Measurements from ENCODE around the gene INSR. TPM values are rescaled to one million over a fixed set of nuclear protein-coding genes. Genes with fewer than 3 reads are reported as not detected.
A peak's percentile ranks its signal among the peaks of the same experiment; 100 is the strongest.

Gene INSR
- total and polyA plus RNA-seq, 2 donors, result 15.3 to 38.6 TPM

DNA sequence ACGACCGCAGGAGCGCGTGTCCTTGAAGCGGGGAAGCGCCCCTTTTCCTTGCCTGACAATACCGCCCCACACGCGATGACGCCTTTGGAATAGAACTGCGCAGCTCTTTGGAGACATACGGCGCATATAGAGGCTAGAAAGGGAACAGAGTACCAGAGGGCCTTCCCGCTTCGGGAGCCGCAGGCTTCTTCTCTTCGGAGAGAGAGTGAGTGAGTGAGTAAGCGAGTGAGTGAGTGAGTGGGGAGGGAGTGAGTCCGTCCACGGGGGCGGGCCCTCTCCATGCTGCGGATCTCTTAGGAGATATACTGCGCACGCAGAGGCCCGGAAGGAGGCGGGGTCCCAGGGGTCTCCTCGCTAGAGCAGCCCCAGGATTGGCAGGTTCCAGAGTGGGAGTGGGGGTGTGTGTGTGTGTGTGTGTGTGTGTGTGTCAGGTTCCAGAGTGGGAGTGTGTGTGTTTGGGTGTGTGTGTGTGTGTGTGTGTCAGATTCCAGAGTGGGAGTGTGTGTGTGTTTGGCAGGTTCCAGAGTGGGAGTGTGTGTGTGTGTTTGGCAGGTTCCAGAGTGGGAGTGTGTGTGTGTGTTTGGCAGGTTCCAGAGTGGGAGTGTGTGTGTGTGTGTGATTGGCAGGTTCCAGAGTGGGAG, 97.0 kb downstream of the INSR start:
- DNase-seq (ENCODE audit: extremely low spot score), result peak; percentile 79
- no peaks in the 10 kb centered on the region for H3K36me3 ChIP-seq (ENCODE audit: insufficient read depth)
- peak overlapping the region; percentile 89 for H3K27ac ChIP-seq (ENCODE audit: low read depth)
- under 1% methylated on average over 27 of the region's 27 CpGs for WGBS
- no peaks in the 10 kb centered on the region for H3K4me1 ChIP-seq (ENCODE audit: insufficient read depth)
- H3K4me3 ChIP-seq (ENCODE audit: low read depth, low read length), result peak overlapping the region; percentile 37

DNA sequence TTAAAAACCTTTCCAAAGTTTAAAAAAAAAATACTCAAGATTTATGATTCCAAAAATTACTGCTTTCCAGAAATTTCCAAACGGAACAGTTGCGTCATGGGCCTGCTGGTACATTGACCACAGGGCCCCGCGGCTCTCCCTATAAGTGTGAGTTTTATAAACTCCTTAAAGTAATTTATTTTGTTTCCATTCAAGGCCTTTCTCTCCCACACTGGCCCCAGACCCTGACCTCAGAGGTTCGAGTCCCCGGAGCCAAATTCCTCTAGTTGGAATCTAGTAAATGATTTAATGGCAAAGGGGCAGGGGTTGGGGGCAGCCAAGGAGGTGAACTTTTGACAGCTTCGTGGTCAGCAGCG, 97.5 kb downstream of the INSR start:
- 25% methylated on average over 8 of the region's 8 CpGs for WGBS
- Histone ChIP-seq H3K27ac (ENCODE audit: low read depth) (peak overlapping the region; percentile 12), H3K36me3 (ENCODE audit: insufficient read depth) (no peaks in the 10 kb centered on the region), H3K4me3 (ENCODE audit: low read depth, low read length) (peak overlapping the region; percentile 37), H3K4me1 (ENCODE audit: insufficient read depth) (no peaks in the 10 kb centered on the region)
- DNase-seq (ENCODE audit: extremely low spot score), result no peak

DNA sequence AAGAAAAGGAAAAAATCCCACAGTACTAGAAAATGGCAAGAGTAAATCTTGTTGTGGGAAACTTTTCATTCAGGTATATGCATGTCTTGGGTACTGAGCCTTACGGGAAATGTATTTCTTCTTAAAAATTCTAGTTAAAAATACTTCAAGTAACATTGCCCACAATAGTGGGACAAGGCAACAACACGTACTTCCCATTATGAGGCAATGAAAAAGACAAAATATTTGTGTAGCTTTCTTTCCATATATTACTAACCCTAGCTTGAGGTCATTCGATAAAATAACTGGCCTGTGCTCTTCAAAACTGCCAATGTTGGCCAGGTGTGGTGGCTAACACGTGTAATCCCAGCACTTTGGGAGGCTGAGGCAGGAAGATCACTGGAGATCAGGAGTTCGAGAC, 99.2 kb downstream of the INSR start:
- Histone ChIP-seq H3K27ac (ENCODE audit: low read depth) (no peak overlapping the region), H3K36me3 (ENCODE audit: insufficient read depth) (no peaks in the 10 kb centered on the region), H3K4me3 (ENCODE audit: low read depth, low read length) (no peak overlapping the region), H3K4me1 (ENCODE audit: insufficient read depth) (no peaks in the 10 kb centered on the region)
- WGBS, result 94% methylated on average over 5 of the region's 5 CpGs
- DNase-seq (ENCODE audit: extremely low spot score), result no peak

DNA sequence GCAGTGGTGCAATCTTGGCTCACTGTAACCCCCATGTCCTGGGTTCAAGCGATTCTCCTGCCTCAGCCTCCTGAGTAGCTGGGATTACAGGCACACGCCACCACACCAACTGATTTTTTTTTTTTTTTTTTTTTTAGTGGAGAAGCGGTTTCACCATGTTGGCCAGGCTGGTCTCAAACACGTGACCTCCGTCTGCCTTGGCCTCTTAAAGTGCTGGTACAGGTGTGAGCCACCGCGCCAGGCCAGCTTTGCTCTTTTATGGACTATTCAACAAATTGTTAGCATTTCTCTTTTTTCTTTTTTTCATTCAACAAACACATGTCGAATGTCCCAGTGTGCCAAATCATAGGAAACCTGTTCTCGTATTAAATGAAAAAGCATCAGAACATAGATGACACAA, 99.6 kb downstream of the INSR start:
- no peak for DNase-seq (ENCODE audit: extremely low spot score)
- Histone ChIP-seq H3K36me3 (ENCODE audit: insufficient read depth) (no peaks in the 10 kb centered on the region), H3K4me3 (ENCODE audit: low read depth, low read length) (no peak overlapping the region), H3K27ac (ENCODE audit: low read depth) (no peak overlapping the region), H3K4me1 (ENCODE audit: insufficient read depth) (no peaks in the 10 kb centered on the region)
- WGBS, result 94% methylated on average over 9 of the region's 9 CpGs

DNA sequence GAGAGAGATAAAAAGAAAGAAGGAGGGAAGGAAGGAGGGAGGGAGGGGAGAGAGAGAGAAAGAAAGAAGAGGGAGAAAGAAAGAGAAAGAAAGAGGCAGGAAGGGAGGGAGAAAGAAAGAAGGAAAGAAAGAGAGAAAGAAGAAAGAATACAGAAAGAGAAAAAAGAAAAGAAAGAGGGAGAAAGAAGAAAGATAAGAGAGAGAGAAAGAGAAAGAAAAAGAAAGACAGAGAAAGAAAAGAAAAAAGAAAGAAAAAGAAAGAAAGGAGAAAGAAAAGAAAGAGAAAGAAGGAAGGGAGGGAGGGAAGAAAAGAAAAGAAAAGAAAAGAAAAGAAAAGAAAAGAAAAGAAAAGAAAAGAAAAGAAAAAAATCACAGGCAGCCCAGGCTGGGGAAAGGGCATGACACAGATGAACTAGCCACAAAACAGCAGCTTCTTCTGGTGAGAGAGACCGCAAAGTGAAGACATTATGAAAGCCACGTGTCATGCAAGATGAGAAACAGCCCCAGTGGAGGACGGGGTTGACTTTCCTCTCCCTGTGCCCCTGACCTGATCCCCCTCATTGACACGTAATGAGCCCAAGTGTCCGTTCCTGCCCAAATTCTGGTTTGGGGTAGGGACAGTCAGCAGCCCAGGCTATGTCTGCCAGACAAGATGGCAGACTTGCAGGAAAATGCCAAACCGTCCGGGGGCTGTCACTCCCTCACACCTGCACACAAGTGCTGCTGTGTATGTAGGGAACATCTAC, 102.1 kb downstream of the INSR start:
- WGBS, result 63% methylated on average over 7 of the region's 7 CpGs
- no peak overlapping the region for H3K27ac ChIP-seq (ENCODE audit: low read depth)
- no peak for DNase-seq (ENCODE audit: extremely low spot score)
- no peak overlapping the region for H3K4me3 ChIP-seq (ENCODE audit: low read depth, low read length)
- no peaks in the 10 kb centered on the region for H3K36me3 ChIP-seq (ENCODE audit: insufficient read depth)
- H3K4me1 ChIP-seq (ENCODE audit: insufficient read depth), result no peaks in the 10 kb centered on the region

DNA sequence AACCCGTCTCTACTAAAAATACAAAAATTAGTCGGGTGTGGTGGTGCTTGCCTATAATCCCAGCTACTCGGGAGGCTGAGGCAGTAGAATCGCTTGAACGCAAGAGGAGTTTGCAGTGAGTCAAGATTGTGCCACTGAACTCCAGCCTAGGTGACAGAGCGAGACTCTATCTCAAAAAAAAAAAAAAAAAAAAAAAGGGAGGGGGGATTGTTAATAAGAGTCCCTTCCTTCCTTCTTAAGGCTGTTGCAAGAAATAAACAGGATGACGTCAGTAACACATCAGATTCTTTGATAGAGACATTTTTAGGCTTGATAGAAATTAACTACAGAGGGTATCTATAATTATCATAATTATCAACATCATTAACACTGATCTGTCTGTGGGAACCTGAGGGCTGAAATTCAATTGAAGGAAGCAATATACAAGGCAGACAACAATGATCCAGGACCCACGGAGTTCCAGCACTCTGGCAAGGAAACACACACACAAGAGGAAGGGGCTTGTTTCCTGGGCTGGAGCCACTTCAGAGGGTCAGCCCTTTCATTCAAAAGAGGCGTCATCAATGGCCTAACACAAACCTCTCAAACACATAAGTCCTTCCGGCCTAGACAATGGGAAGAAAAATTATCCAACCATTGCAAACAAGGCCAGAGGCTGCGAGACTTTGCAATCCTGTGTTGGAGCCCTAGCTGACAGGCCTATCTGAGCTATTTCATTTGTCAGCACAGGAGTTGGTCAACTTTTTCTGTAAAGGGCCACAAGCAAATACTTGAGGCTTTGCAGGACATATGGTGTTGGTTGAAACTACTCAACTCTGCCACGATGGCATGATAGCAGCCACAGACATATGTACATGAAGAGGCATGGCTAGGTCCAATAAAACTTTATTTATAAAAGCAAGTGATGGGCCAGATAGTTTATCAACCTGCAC, 105.2 kb downstream of the INSR start:
- DNase-seq (ENCODE audit: extremely low spot score), result no peak
- WGBS, result 81% methylated on average over 12 of the region's 12 CpGs
- H3K36me3 ChIP-seq (ENCODE audit: insufficient read depth), result no peaks in the 10 kb centered on the region
- H3K4me1 ChIP-seq (ENCODE audit: insufficient read depth), result no peaks in the 10 kb centered on the region
- no peak overlapping the region for H3K4me3 ChIP-seq (ENCODE audit: low read depth, low read length)
- no peak overlapping the region for H3K27ac ChIP-seq (ENCODE audit: low read depth)

DNA sequence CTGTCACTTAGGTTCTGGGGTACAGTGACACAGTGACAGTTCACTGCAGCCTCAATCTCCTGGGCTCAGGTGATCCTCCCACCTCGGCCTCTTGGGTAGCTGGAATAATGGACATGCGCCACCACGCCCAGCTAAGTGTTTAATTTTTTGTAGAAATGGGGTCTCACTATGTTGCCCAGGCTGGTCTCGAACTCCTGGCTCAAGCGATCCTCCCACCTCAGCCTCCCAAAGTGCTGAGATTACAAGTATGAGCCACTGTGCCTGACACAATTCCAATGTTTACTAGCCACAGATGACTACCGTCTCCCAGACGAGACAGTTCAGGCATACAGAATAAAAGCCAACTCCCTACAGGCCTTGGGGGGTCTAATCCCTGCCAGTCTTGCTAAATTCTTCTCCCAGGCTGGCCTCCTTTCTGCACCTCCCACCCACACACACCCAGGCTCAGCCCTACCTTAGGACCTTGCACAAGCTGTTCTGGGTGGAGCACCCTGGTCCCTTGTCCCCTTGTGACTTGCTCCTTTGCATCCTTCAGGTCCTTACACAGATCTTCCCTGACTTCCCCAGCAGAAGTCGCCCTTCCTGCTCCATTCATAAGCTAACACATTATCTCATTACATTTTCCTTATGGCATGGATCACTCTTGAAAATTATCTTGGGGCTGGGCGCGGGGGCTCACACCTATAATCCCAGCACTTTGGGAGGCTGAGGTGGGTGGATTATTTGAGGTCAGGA, 106.4 kb downstream of the INSR start:
- Histone ChIP-seq H3K4me1 (ENCODE audit: insufficient read depth) (no peaks in the 10 kb centered on the region), H3K27ac (ENCODE audit: low read depth) (no peak overlapping the region), H3K4me3 (ENCODE audit: low read depth, low read length) (no peak overlapping the region), H3K36me3 (ENCODE audit: insufficient read depth) (no peaks in the 10 kb centered on the region)
- no peak for DNase-seq (ENCODE audit: extremely low spot score)
- WGBS, result 84% methylated on average over 10 of the region's 10 CpGs

DNA sequence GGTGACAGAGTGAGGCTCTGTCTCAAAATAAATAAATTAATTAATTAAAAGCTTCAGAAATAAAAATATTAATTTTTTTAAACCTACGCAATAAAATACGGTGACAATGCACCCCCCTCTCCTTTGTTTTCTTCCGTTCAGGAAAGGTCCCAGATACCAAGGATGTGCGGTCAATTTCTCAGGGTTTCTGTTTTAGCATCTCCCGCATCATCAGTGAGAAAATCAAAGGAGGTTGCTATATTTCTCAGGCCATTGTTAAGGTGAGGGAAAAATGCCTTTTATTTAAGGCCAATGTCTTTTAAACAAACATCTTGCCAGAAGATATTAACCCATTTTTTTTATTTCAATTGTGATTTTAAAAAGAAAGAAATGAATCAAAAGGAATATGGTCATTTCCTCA, 111.7 kb downstream of the INSR start:
- Histone ChIP-seq H3K4me3 (ENCODE audit: low read depth, low read length) (no peak overlapping the region), H3K4me1 (ENCODE audit: insufficient read depth) (no peaks in the 10 kb centered on the region), H3K36me3 (ENCODE audit: insufficient read depth) (no peaks in the 10 kb centered on the region), H3K27ac (ENCODE audit: low read depth) (no peak overlapping the region)
- DNase-seq (ENCODE audit: extremely low spot score), result no peak
- WGBS, result 82% methylated on average over 5 of the region's 5 CpGs

DNA sequence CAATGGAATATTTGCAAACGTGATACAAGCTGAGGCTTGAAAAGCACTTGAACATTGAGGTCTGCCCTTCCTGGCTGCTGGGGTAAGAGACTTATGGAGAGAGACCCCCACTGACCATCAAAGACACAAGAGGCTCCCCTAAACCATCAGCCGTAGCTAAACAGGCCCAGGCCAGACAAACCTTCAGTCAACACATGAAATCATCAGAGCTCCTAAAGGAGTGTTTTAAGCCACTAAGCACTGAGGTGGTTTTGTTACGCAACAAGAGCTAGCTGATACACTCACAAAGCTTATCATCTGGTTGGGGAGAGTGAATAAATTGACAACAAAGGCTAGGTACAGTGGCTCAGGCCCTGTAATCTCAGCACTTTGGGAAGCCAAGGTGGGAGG, 114.3 kb downstream of the INSR start:
- H3K4me3 ChIP-seq (ENCODE audit: low read depth, low read length), result no peak overlapping the region
- H3K36me3 ChIP-seq (ENCODE audit: insufficient read depth), result no peaks in the 10 kb centered on the region
- no peak overlapping the region for H3K27ac ChIP-seq (ENCODE audit: low read depth)
- 71% methylated on average over 3 of the region's 3 CpGs for WGBS
- H3K4me1 ChIP-seq (ENCODE audit: insufficient read depth), result no peaks in the 10 kb centered on the region
- DNase-seq (ENCODE audit: extremely low spot score), result no peak

DNA sequence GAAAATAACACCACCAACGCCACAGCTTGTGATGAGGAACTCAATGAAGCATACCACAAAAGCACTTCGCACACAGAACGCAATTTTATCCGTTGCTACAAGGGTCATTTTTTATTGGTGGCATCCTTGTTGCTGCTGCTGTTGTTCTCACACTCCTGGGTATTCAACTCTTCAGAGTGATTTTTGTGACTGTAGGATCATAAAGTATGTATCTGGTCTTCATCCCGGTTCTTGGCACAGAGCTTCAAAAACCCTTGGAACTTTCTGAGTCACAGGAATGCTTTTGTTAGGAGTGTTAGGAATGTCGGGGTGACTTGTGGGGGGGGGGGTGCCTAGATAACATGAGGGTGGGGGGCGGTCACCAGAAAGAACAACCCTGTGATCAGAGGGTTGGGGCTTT, 116.3 kb downstream of the INSR start:
- H3K36me3 ChIP-seq (ENCODE audit: insufficient read depth), result no peaks in the 10 kb centered on the region
- no peaks in the 10 kb centered on the region for H3K4me1 ChIP-seq (ENCODE audit: insufficient read depth)
- H3K4me3 ChIP-seq (ENCODE audit: low read depth, low read length), result no peak overlapping the region
- WGBS, result 49% methylated on average over 7 of the region's 7 CpGs
- no peak overlapping the region for H3K27ac ChIP-seq (ENCODE audit: low read depth)
- no peak for DNase-seq (ENCODE audit: extremely low spot score)

DNA sequence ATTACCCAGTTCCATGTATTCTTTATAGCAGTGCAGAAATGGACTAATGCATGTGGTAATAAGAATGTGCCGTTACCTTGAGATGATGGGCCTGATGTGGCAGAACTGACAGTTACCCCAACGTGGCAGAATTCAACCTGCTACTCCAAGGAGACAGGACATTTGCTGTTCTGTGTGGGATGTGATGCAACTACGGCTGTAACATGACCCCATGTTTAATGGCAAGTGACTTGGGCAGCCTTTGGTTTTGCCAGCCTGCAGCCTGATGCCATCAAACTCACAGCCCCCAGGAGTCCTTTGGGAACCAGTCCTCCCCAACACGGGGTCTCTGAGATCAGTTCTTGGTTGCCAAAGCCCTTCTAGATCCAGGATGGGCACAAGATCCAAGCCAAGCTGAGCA, 117.4 kb downstream of the INSR start:
- Histone ChIP-seq H3K4me1 (ENCODE audit: insufficient read depth) (no peaks in the 10 kb centered on the region), H3K36me3 (ENCODE audit: insufficient read depth) (no peaks in the 10 kb centered on the region), H3K27ac (ENCODE audit: low read depth) (no peak overlapping the region), H3K4me3 (ENCODE audit: low read depth, low read length) (no peak overlapping the region)
- 91% methylated on average over 4 of the region's 4 CpGs for WGBS
- no peak for DNase-seq (ENCODE audit: extremely low spot score)

DNA sequence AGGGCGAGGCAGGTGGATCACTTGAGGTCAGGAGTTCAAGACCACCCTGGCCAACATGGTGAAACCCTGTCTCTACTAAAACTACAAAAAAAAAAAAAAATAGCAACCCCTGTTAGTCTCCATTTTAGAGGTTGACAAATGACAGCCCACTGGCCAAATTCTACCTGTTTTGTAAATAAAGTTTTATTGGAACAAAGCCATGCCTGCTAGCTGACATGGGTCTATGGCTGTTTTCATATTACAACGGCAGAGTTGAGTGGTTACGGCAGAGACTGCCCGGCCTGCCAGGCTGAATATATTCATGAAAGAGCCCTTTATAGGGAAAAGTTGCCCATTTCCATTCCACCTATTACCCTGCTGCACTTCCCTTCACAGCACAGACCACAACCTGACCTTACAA, 121.4 kb downstream of the INSR start:
- Histone ChIP-seq H3K27ac (ENCODE audit: low read depth) (no peak overlapping the region), H3K4me1 (ENCODE audit: insufficient read depth) (no peaks in the 10 kb centered on the region), H3K4me3 (ENCODE audit: low read depth, low read length) (no peak overlapping the region), H3K36me3 (ENCODE audit: insufficient read depth) (no peaks in the 10 kb centered on the region)
- no peak for DNase-seq (ENCODE audit: extremely low spot score)
- WGBS, result 95% methylated on average over 4 of the region's 4 CpGs

DNA sequence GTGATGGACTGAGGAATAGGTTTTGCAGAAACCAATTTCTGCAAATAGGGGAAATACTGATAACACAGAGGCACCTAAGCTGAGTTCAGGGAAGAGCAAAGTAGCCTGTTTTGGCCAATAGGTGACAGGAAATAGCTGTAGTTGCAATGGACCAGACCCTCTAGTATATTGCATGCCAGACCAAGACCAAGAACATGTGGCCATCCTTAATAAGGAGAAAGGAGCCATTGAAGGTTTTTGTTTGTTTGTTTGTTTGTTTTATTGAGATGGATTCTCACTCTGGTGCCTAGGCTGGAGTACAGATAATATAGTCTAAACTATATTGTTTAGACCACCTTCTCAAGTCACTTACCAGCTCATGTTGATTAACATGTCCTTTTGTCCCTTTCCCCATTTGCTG, 123.2 kb downstream of the INSR start:
- Histone ChIP-seq H3K36me3 (ENCODE audit: insufficient read depth) (no peaks in the 10 kb centered on the region), H3K4me3 (ENCODE audit: low read depth, low read length) (no peak overlapping the region), H3K4me1 (ENCODE audit: insufficient read depth) (no peaks in the 10 kb centered on the region), H3K27ac (ENCODE audit: low read depth) (no peak overlapping the region)
- DNase-seq (ENCODE audit: extremely low spot score), result no peak
